ENCODE measurements around the gene PRKD2. TPM values are rescaled to one million over a fixed set of nuclear protein-coding genes. Genes with fewer than 3 reads are reported as not detected.

PRKD2 gene
- total and polyA plus RNA-seq, 10 of the 15 experiments (the other 5 are each of a cell fraction or from before 2014, with no cell fraction given) = 2.3 to 98.8 (median 32.9) TPM

DNA sequence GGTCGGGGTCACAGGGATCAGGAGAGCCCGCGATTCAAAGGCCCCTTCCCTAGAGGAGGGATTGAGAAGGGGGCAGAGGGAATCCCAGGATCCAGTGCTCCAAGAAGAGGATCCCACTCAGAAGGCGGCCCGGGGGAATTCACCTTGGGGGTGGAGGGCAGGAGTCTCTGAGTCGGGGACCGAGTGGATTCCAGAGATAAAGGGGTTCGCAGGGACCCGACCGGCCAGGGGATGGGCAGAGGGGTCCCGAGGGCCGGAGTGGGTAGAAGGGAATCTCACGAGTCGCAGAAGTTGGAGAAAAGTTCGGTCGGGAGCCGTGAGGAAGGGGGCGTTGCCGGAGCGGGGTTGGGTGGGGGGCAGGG lies 261 bp downstream of the PRKD2 start (continued):
- TF ChIP-seq ZBTB11 (CRISPR knock-in tag; IDR thresholded peaks at IDR 0.05) = no peak

DNA sequence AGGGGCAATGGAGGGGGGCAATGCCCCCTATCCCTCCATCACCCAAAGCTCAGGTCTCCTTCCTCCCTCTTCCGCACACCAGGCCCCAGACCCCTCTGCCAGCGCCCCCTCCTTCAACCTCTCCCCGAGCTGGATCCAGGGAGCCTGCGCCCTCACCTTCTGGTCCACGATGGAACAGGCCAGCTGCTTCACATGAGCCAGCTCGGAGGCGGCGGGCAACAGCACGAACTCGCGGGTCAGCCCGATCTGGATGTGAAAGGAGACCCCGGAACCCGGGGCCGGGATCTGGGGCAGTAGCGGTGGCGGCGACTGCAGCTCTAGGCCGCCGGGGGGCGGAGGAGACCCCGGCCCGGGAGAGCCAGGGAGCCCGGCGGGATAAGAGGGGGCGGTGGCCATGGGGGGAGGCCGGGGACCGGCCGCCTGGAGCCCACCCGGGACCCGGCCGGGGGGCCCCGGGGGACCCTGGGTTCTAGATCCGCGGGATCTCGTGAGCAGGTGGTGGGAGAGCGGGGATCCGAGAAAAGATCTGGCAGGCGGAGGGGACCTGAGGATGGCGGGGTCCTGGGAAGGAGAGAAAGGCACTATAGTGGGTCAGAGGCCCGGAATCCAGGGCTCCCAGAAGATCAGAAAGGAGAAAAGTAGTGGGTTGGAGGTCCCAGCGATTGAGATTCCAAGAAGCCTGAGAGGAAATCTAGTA lies 791 bp downstream of the PRKD2 start:
- ChIA-PET CTCF (interaction anchor here (0.8 to 5.4 kb wide), 8 partner anchors 12 to 528 kb away, joined by 3 to 64 read pairs (median 4); partner anchors contain the start of gene DACT3), RAD21 (ENCODE audit: unreplicated experiment) (interaction anchor here (0.6 to 1.7 kb wide), 7 partner anchors 15 to 1077 kb away, joined by 3 to 5 read pairs (median 4); partner anchors contain the start of genes CALM3, DACT3, EML2 and PTGIR), SMC1A (ENCODE audit: uncharacterized antibody, unreplicated experiment) (interaction anchor here (0.6 to 1.1 kb wide), 5 partner anchors 11 to 45 kb away, joined by 3 read pairs; no protein-coding TSS in a partner anchor), POLR2A (interaction anchor here (0.6 to 2.1 kb wide), 8 partner anchors 12 to 947 kb away, joined by 3 to 5 read pairs (median 4); partner anchors contain the start of gene SIX5)
- Histone ChIP-seq H4K20me1 (ENCODE audit: control insufficient read depth, insufficient read depth) (no peaks in the 10 kb centered on the region), H3K4me3 (peak overlapping the region; percentile 91), H3K4me2 (ENCODE audit: control insufficient read depth, insufficient read depth) (peak overlapping the region; percentile 60; the same call in 1 of the 2 replicates), H3K36me3 (ENCODE audit: control insufficient read depth in 2 of 2, insufficient read depth in 2 of 2, low read length in 1 of 2) (peaks cover 3 to 14% of the 10 kb centered on the region in 2 experiments; a peak in 3 of 4 replicates), H3K27ac (ENCODE audit: control insufficient read depth, insufficient read depth) (peak overlapping the region; percentile 74), H3K9me3 (replicated peaks; ENCODE audit: control insufficient read depth, insufficient read depth, low read length) (no peaks in the 10 kb centered on the region), H2AFZ (ENCODE audit: control insufficient read depth, low read depth, low read length) (no peak overlapping the region; the same call in 1 of the 2 replicates), H3K79me2 (ENCODE audit: control insufficient read depth, insufficient read depth, low read length) (peaks cover 50% of the 10 kb centered on the region), H3K27me3 (replicated peaks in 1 of 2; ENCODE audit: control insufficient read depth in 2 of 2, insufficient read depth in 2 of 2, low read length in 1 of 2) (no peaks in the 10 kb centered on the region), H3K4me1 (ENCODE audit: control insufficient read depth, insufficient read depth, low read length) (peaks cover 30% of the 10 kb centered on the region), H3K9ac (ENCODE audit: control insufficient read depth, insufficient read depth, low read length) (peak overlapping the region; percentile 86)
- intact Hi-C loops (cut with micrococcal nuclease; ENCODE audit: unreplicated experiment) (loop anchor here (5.0 kb wide), 1 partner anchor 104 kb away; no protein-coding TSS in a partner anchor), in situ Hi-C loops (cut with MboI) (no loop called here)
- FAIRE-seq (no peak), ATAC-seq (no peak), DNase-seq (ENCODE audit: low read depth, low spot score) (no peak)
- no TSS peak for BruUV-seq (replicated peaks)
- TF ChIP-seq POLR2AphosphoS2 (IDR thresholded peaks at IDR 0.05; ENCODE audit: low read depth, low read length) (no peak), ZZZ3 (IDR thresholded peaks at IDR 0.05; ENCODE audit: control insufficient read depth, insufficient read length, low read depth) (no peak), EGR1 (IDR thresholded peaks at IDR 0.05; ENCODE audit: borderline replicate concordance in 1 of 2, low read depth in 2 of 2, low read length in 2 of 2) (0 out of 3 replicates have a peak, but pooled peaks of 1 of the 2 experiments have one; percentile 12), MEF2A (IDR thresholded peaks at IDR 0.05; ENCODE audit: insufficient read depth, low read depth, low read length) (no peak), LARP7 (IDR thresholded peaks at IDR 0.05) (no peak), CHD2 (IDR thresholded peaks at IDR 0.05; ENCODE audit: borderline replicate concordance, low read depth, low read length) (no peak), IKZF1 (conservative IDR thresholded peaks at IDR 0.05) (0 out of 2 replicates have a peak, but pooled peaks have one; percentile 22), HCFC1 (IDR thresholded peaks at IDR 0.05; ENCODE audit: low read length) (no peak), STAT3 (IDR thresholded peaks at IDR 0.05; ENCODE audit: low read depth, low read length) (no peak), POLR2AphosphoS5 (IDR thresholded peaks at IDR 0.05; ENCODE audit: low read length) (no peak), TCF12 (IDR thresholded peaks at IDR 0.05; ENCODE audit: low read depth, low read length) (no peak)
- TF ChIP-seq, protein P1, sequence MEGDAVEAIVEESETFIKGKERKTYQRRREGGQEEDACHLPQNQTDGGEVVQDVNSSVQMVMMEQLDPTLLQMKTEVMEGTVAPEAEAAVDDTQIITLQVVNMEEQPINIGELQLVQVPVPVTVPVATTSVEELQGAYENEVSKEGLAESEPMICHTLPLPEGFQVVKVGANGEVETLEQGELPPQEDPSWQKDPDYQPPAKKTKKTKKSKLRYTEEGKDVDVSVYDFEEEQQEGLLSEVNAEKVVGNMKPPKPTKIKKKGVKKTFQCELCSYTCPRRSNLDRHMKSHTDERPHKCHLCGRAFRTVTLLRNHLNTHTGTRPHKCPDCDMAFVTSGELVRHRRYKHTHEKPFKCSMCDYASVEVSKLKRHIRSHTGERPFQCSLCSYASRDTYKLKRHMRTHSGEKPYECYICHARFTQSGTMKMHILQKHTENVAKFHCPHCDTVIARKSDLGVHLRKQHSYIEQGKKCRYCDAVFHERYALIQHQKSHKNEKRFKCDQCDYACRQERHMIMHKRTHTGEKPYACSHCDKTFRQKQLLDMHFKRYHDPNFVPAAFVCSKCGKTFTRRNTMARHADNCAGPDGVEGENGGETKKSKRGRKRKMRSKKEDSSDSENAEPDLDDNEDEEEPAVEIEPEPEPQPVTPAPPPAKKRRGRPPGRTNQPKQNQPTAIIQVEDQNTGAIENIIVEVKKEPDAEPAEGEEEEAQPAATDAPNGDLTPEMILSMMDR (IDR thresholded peaks at IDR 0.05 in 2 of 3, conservative IDR thresholded peaks at IDR 0.05 in 1 of 3; ENCODE audit: control insufficient read depth in 2 of 3, extremely low read depth in 1 of 3, insufficient read depth in 1 of 3, low read depth in 3 of 3, low read length in 3 of 3) = 0 out of 6 replicates have a peak, but pooled peaks of 1 of the 3 experiments have one; percentile 3
- 0% methylated on average over 26 of the region's 42 CpGs for WGBS (ENCODE audit: insufficient coverage, insufficient replicate concordance, low lambda C conversion rate, missing lambda C conversion rate)

All from GM12878 (cell line).